Right lobe of liver (tissue), 4 donors: ENCODE measurements around the gene LGALS3BP.

Experiments used
- CTCF ChIP-seq, 4 donors: fragments of 200-600 bp in 3 of 4; fragments of 450-650 bp in 1 of 4; IDR thresholded peaks; one replicate each; pipeline versions ENCODE4 v1.5.1 to v1.8.0; 2016 to 2022; ENCODE audit warnings: antibody characterized with exemption in 4 of 4, mild to moderate bottlenecking in 2 of 4
- POLR2A ChIP-seq: fragments of 450-650 bp; IDR thresholded peaks from one replicate; pipeline ENCODE4 v1.6.1; 2017; ENCODE audit warnings: antibody characterized with exemption, mild to moderate bottlenecking
- donor health status: DM: no; HTN: no; CAD: no.
- donor health status: DM: no; HTN: no; CAD: no.
- donor health status: DM: no; HTN: yes; CAD: no.

DNA sequence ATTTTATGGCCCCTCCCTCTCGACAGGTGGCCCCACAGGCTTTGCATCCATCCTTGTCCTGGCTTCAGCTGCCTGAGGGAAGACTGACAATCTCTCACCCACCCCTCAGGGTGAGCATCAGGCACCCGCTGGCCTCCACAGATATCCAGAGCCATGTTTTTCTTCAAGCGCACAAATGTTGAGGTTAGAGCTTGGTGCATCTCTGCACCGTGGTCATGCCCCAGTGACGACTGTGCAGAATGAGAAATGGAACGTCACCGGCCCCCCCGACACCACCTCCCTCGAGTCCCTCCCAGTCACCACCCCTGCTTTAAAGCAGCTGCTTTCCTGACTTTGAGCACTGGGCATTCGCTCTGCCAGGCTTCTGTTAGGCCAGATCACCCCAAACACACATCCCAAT, 34.8 kb downstream of the LGALS3BP start:
- no peak for TF ChIP-seq CTCF (IDR thresholded peaks at IDR 0.05)
- TF ChIP-seq POLR2A, result no peak
